CD4-positive, alpha-beta T cell treated with Interleukin-4 for 1 hour (primary cell): ENCODE results near the gene AUTS2.

Experiments
- DNase-seq, 2 donors: peaks; one replicate each; pipeline ENCODE4 v3.0.0-alpha.2; 2020 to 2022

The AUTS2 gene

GRCh38 chr7:69691734-69692133 lies 93.5 kb downstream of the AUTS2 start:
- DNase-seq, result no peak

DNA sequence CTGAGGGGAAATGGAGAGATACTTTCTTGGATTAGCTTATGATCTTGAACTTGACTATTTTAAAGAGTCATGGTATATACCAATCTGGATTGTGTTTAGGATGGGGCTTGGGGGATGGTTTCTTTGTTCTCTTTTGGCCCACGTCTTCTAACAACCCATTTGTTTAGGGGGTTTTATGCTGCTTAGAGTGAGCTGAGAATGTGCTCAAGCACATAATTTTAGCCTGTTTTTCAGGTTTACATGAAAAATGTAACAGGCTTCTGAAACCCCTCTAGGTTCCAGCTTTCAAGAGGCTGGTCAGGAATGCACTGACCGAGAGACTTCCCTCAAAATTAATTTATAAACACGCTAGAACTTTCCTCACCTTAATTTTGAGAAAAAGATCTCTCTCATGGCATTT lies 94.3 kb downstream of the AUTS2 start:
- DNase-seq, result no peak

DNA sequence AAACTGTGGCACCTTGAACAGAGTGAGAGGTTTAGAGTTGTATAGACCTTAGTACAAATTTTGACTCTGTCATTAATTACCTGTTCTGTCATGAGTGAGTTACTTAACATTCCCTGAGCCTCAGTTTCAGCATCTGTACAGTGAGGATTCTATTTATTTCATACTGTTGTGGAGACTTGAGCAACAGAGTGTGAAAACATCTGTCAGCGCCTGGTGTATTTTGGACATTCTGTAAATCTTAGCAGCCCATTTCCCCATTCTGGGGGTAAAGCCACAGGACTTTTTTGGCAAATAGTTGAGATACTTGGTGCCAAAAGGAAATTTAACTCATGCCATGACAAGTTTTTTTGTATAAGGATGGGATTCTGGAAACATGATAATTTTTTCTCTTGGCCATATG lies 94.8 kb downstream of the AUTS2 start:
- no peak for DNase-seq

DNA sequence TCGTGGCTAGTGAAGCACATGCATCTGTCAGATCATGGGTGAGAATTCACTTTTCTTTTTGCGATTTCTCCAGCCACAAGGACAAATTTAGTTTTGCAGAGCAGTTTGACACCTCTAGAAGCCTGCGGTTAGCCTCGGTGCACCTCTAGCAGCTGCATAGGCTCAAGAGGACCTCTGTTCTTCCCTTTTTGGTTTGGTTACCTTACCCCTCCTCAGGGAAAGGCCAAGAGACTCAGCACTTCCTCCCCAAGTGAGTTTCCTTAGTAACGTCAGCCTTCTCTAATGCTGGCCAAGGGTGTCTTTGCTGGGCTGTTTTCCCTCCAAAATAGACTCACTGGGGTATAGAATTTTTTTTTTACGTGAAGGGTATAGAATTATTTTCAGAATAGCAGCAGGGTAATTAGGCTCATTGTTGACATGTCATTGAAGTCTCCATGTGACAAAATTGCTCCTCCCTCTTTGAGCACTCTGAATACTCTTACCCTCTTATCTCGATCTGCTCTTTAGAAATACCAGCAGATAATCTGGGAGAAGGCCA lies 97.8 kb downstream of the AUTS2 start:
- peak in 1 of 2 donors; percentile 5 for DNase-seq

DNA sequence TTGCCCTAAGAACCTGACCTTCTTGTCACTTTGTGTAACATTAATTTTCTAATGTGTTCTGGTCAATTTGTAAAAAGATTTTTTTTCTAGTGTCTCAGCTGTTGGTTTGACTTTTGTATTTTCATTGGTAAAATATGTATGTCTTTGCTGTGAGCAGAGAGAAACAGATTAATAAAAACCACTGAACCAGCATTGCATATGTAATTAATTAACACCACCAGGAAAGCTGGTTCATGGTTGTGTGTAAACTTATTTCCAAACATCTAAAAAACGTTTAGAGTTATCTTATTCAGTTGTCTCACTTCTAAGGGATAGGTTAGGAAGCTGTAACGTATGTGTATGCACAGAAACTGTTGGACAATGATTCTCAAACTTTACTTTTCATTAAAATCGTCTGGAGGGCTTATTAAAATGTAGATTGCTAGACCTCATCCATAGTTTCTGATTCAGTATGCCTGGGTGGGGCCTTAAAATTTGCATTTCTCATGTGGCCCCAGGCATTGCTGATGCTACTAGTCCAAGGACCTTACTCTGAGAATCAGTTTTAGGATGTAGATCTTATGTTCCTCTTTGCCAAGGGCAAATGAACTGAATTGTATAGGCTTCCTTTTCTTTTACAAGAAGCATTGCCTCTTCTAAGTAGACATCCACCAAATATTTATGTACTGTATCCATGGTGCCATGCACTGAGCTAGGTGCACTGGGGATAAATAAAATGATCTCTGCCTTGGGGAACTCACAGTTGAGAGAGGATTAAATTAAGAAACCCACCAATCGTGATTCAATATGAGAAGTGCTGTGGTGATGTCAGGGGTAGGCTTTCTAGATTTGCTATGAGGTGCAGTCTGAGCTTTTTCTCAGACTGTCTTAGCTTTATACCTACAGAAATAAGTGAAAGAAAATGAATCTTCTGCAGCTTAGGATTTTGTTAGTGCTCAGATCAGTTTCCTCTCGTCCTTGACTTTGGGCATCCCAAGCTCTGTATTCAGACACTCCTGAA lies 98.7 kb downstream of the AUTS2 start:
- DNase-seq, result no peak

GRCh38 chr7:69698109-69698825 lies 100.0 kb downstream of the AUTS2 start:
- DNase-seq, result no peak

- DNase-seq, result no peak
Observed at GRCh38 chr7:69699931-69700330, 101.7 kb downstream of the AUTS2 start.

DNA sequence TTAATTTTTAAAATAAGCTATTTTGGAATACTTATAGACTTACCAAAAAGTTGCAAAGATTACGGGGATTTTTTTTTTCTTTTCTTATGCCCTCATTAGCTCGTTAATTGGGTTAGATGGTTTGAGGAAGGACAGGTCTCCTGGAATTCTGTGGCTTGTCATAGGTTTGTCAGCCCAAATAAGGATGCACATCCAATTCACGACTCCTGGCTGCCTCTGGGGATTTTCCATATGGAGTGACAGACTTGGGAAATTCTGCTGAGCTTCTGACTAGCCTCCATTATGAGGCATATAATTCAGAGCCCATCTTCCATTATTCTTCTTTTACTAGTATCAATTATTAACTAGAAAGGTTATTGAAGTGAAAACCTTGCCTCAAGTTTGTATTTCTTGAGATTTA lies 102.1 kb downstream of the AUTS2 start:
- DNase-seq, result no peak

DNA sequence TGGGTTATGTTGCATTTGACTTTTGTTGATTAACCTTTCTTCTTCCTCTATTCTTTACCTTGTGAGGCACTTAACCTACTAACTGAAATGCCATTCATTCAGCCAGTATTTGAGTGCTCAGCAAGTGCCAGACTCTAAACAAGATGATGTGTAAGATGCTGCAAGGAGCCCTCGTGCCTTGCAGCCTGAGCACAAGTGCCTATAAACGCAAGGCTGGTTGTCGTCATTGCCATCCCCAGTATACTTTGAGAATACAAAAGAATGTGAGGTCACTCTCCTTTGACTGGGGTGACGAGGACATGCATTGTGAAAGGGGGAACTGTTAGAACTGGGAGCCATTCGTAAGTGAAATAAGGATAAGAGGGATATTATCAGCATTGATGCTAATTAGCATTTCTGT lies 103.0 kb downstream of the AUTS2 start:
- DNase-seq, result no peak

DNA sequence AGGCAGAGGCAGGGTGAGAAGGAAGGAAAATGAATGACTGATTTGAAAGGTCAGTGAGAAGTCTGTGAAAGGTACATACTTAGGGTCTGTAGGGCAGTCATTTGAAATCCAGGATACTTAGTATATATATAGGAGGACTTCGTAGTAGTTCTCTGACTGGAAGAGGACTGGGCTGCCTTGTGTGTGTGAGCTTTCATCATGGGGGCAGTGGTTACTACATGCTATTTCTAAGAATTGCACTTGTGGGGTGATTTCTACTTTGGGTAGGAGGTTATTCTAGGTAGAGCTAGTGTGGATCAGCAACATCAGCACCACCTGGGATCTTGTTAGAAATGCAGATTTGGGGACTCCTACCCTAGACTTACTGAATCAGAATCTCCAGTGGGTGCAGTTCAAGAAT lies 104.1 kb downstream of the AUTS2 start:
- DNase-seq, result no peak

- no peak for DNase-seq
Observed at GRCh38 chr7:69703099-69703498, 104.8 kb downstream of the AUTS2 start.

GRCh38 chr7:69706070-69706469 lies 107.8 kb downstream of the AUTS2 start:
- no peak for DNase-seq

- DNase-seq, result no peak
Observed at GRCh38 chr7:69708857-69709256, 110.6 kb downstream of the AUTS2 start.

DNA sequence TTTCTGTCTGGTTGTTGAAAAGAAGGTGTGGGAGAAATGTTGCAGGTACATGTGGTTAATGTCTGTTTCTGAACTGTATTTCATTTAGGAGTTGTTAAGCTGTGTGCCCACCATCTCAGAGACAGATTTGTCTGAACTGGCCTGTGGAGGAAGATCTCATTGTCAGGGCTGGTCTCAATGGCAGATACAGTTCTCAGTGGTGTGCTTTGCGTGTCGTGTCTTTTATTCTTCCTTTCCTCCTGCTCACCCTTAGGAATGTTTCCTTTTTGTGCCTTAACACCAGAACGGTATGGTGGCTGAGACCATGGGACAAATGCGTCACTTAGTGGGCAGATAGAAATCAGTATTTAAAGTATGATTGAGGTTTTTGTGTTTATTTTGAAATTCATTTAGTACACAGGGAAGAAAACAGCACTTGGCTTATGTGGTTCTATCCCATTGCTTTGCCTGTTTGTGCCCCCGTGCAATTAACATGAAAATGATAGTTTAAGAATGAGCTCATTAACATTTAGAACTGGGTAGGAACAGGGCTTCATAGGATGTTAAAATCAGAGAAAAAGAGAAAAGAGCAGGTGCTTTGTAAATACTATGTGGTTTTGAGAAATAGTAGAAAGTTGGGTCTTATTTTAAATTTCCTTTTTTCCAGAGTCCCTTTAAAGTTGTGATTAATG lies 112.6 kb downstream of the AUTS2 start:
- no peak for DNase-seq

GRCh38 chr7:69714886-69715576 lies 116.8 kb downstream of the AUTS2 start:
- no peak for DNase-seq

DNA sequence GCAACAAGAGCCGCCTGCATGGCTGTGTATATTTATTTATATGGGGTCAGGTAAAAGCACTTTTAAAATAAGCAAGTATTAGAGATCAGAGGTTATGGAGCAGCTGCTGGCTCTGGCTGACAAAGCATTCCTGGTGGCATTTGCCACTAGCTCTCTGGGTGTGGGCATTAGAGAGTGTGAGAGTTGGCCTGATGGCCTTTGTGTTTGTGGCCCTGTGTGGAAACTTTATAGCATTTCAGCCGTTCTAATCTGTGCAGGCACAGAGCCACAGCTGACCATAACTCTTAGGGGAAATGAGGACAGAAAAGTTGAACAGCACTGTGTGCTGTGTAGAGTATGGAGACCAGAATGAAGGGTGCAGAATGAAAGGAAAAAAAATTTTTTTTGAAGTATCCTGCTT lies 118.9 kb downstream of the AUTS2 start:
- DNase-seq, result no peak

DNA sequence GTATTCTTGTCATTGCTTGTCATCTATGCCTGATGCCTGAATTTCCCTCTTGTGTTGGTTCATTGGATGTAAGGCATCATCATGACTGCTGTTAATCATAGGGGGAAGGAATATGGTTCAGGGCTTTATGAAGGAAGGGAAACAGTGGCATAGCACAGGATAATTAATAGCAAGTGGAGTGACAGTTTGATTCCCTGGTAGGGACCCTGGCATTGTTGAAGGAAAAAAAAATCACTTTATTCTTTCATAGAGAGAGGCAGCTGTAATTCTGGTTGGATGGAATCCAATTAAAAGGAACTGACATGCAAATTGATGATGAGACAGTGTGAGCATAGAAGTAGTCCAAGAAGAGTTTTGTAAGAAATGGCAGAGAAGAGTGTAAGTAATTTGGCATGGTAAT lies 121.4 kb downstream of the AUTS2 start:
- no peak for DNase-seq

GRCh38 chr7:69722843-69723242 lies 124.6 kb downstream of the AUTS2 start:
- DNase-seq, result no peak

DNA sequence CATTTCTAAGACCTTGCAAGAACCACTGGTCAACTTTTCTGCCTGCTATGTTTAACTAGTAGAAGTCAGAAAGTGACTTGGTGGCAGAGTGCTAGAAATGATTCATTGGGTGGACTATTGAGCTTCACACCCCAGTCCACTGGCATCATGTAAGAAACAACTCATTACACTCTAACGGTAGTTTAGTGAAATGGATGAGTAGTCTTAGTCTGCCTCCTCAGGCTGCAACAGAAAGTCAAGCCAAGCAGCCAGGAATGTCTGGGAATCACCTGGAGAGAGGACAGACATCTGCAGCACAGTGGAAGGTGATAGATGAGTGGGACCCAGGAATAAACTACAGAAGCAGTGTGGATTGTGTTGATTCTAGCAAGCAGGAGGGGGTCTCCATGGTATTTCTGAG lies 125.4 kb downstream of the AUTS2 start:
- no peak for DNase-seq

GRCh38 chr7:69728304-69728703 lies 130.0 kb downstream of the AUTS2 start:
- no peak for DNase-seq

GRCh38 chr7:69732203-69732602 lies 133.9 kb downstream of the AUTS2 start:
- no peak for DNase-seq

- DNase-seq, result no peak
Observed at GRCh38 chr7:69735582-69735981, 137.3 kb downstream of the AUTS2 start.
